Erythroblast (primary cell): ENCODE results near the gene KHDC1.
A peak's percentile ranks its signal among the peaks of the same experiment; 100 is the strongest.
"Not testable (repeated sequence)": the region's sequence is repeated elsewhere in the genome, so short reads cannot be mapped to it uniquely, and the experiment has no call there.

Source experiments
- DNase-seq, 2 experiments: peaks; one replicate each; lab custom pipeline; 2025; lab: John Stamatoyannopoulos, UW
- GATA1 ChIP-seq: IDR thresholded peaks from 2 replicates; pipeline ENCODE4 v1.6.1; 2011; ENCODE audit warnings: low read depth, mild to moderate bottlenecking, control low read depth, low read length, moderate library complexity
- POLR2A ChIP-seq: IDR thresholded peaks from 2 replicates; pipeline ENCODE4 v1.6.1; 2011; ENCODE audit warnings: mild to moderate bottlenecking, low read length

KHDC1 gene

GRCh38 chr6:73262671-73263569 lies at the start of gene KHDC1:
Gene KHDC1, minus strand, starts transcription at chr6:73263196. Its CDS starts 20,679 bp downstream, at chr6:73242517.
- no peak for TF ChIP-seq GATA1
- DNase-seq, result peak; percentile 54 to 66

GRCh38 chr6:73310503-73310845 lies 47.5 kb upstream of the KHDC1 start:
- not testable (repeated sequence) for DNase-seq

- DNase-seq, result peak; percentile 16 to 33
- TF ChIP-seq POLR2A (no peak), GATA1 (no peak)
Measured at GRCh38 chr6:73309785-73310502, 46.9 kb upstream of the KHDC1 start.

- TF ChIP-seq GATA1, result no peak
- no peak for TF ChIP-seq POLR2A
- no peak for DNase-seq
Measured at GRCh38 chr6:73309535-73309784, 46.5 kb upstream of the KHDC1 start.

- no peak for TF ChIP-seq GATA1
- TF ChIP-seq POLR2A, result no peak
- no peak for DNase-seq
Measured at GRCh38 chr6:73308712-73309534, 45.9 kb upstream of the KHDC1 start.

- not testable (repeated sequence) for DNase-seq
Measured at GRCh38 chr6:73303773-73304172, 40.8 kb upstream of the KHDC1 start.

- TF ChIP-seq GATA1 (no peak), POLR2A (no peak)
- no peak for DNase-seq
Measured at GRCh38 chr6:73302339-73302738, 39.3 kb upstream of the KHDC1 start.

- no peak for TF ChIP-seq POLR2A
- TF ChIP-seq GATA1, result no peak
- DNase-seq, result peak in 1 of 2 experiments; percentile 5
Measured at GRCh38 chr6:73299151-73299971, 36.4 kb upstream of the KHDC1 start.

GRCh38 chr6:73293331-73293730 lies 30.3 kb upstream of the KHDC1 start:
- TF ChIP-seq GATA1, result no peak
- TF ChIP-seq POLR2A, result no peak
- no peak for DNase-seq

- no peak for TF ChIP-seq GATA1
- TF ChIP-seq POLR2A, result no peak
- DNase-seq, result no peak
Measured at GRCh38 chr6:73290435-73290834, 27.4 kb upstream of the KHDC1 start.

- no peak for TF ChIP-seq GATA1
- no peak for TF ChIP-seq POLR2A
- no peak for DNase-seq
Measured at GRCh38 chr6:73286752-73287151, 23.8 kb upstream of the KHDC1 start.

- peak; percentile 34 to 38 for DNase-seq
Measured at GRCh38 chr6:73285674-73286283, 22.8 kb upstream of the KHDC1 start.

GRCh38 chr6:73282871-73283270 lies 19.9 kb upstream of the KHDC1 start:
- TF ChIP-seq POLR2A (no peak), GATA1 (no peak)
- no peak for DNase-seq

More at GRCh38 chr6:73285674-73286283, 22.8 kb upstream of the KHDC1 start:
- TF ChIP-seq POLR2A, result no peak
- no peak for TF ChIP-seq GATA1

- DNase-seq, result not testable (repeated sequence)
Measured at GRCh38 chr6:73281684-73282083, 18.7 kb upstream of the KHDC1 start.

GRCh38 chr6:73269296-73269695 lies 6.3 kb upstream of the KHDC1 start:
- DNase-seq, result not testable (repeated sequence)

- DNase-seq, result not testable (repeated sequence)
Measured at GRCh38 chr6:73268896-73269295, 5.9 kb upstream of the KHDC1 start.
